Liver (tissue), 9 donors: Measurements from ENCODE around the gene INPP5F. TPM values are rescaled to one million over a fixed set of nuclear protein-coding genes. Genes with fewer than 3 reads are reported as not detected.

Experiments
- DNase-seq: peaks from one replicate; pipeline ENCODE4 v3.0.0-alpha.2; 2017; ENCODE audit warnings: low spot score
- H3K27ac ChIP-seq, 2 donors: one replicate each; pipeline ENCODE4 v1.7.0; 2013; ENCODE audit warnings: inconsistent platforms in 2 of 2, low read length in 2 of 2, control low read depth in 1 of 2, low read depth in 1 of 2, mild to moderate bottlenecking in 1 of 2
- H3K27me3 ChIP-seq, 4 donors: one replicate each; pipeline versions ENCODE4 v1.6.1 to v1.7.0; 2013; ENCODE audit warnings: low read length in 3 of 4, inconsistent platforms in 1 of 4, mild to moderate bottlenecking in 1 of 4, moderate library complexity in 1 of 4; ENCODE audit not compliant: control insufficient read depth in 4 of 4, insufficient read depth in 4 of 4
- H3K36me3 ChIP-seq, 4 donors: one replicate each; pipeline versions ENCODE4 v1.6.1 to v1.7.0; 2013; ENCODE audit warnings: low read length in 3 of 4, mild to moderate bottlenecking in 3 of 4, low read depth in 1 of 4, moderate library complexity in 1 of 4; ENCODE audit not compliant: control insufficient read depth in 4 of 4, insufficient read depth in 3 of 4
- H3K4me1 ChIP-seq, 4 donors: one replicate each; pipeline versions ENCODE4 v1.6.1 to v1.7.0; 2013; ENCODE audit warnings: low read length in 3 of 4, mild to moderate bottlenecking in 3 of 4, moderate library complexity in 1 of 4; ENCODE audit not compliant: control insufficient read depth in 4 of 4, insufficient read depth in 4 of 4
- H3K4me3 ChIP-seq, 3 donors: one replicate each; pipeline versions ENCODE4 v1.6.1 to v1.7.0; 2013; ENCODE audit warnings: low read length in 3 of 3, control low read depth in 1 of 3, low read depth in 1 of 3, mild to moderate bottlenecking in 1 of 3
- H3K9ac ChIP-seq, 2 donors: one replicate each; pipeline ENCODE4 v1.7.0; 2013; ENCODE audit warnings: low read length in 2 of 2, mild to moderate bottlenecking in 2 of 2, moderate library complexity in 2 of 2, control low read depth in 1 of 2, low read depth in 1 of 2
- H3K9me3 ChIP-seq, 4 donors: one replicate each; pipeline versions ENCODE4 v1.6.1 to v1.7.0; 2013; ENCODE audit warnings: low read length in 3 of 4; ENCODE audit not compliant: control insufficient read depth in 4 of 4
- ATF3 ChIP-seq: IDR thresholded peaks from 2 replicates; pipeline ENCODE4 v1.6.1; 2016; ENCODE audit warnings: antibody characterized with exemption
- CTCF ChIP-seq: fragments of 150-350 bp; IDR thresholded peaks from 2 replicates; pipeline ENCODE4 v1.5.1; 2017; ENCODE audit warnings: improper control_type of control experiment, low read depth, low read length; ENCODE audit not compliant: missing input control
- EGR1 ChIP-seq, 2 donors: IDR thresholded peaks; 2 replicates each; pipeline ENCODE4 v1.6.1; 2016 to 2018; ENCODE audit warnings: antibody characterized with exemption in 2 of 2, low read depth in 2 of 2
- FOXA1 ChIP-seq: IDR thresholded peaks from 2 replicates; pipeline ENCODE4 v1.6.1; 2016; ENCODE audit warnings: antibody characterized with exemption
- FOXA2 ChIP-seq: IDR thresholded peaks from 2 replicates; pipeline ENCODE4 v1.6.1; 2016; ENCODE audit warnings: antibody characterized with exemption
- GABPA ChIP-seq, 2 donors: IDR thresholded peaks in 1 of 2; conservative IDR thresholded peaks in 1 of 2; 2 replicates each; pipeline ENCODE4 v1.6.1; 2016; ENCODE audit warnings: antibody characterized with exemption in 2 of 2, mild to moderate bottlenecking in 1 of 2, moderate library complexity in 1 of 2
- HNF4A ChIP-seq, 2 donors: conservative IDR thresholded peaks; 2 replicates each; pipeline ENCODE4 v1.6.1; 2016; ENCODE audit warnings: antibody characterized with exemption in 2 of 2, mild to moderate bottlenecking in 2 of 2
- HNF4G ChIP-seq: IDR thresholded peaks from 2 replicates; pipeline ENCODE4 v1.6.1; 2016; ENCODE audit warnings: antibody characterized with exemption
- JUND ChIP-seq, 2 donors: IDR thresholded peaks; 2 replicates each; pipeline ENCODE4 v1.6.1; 2016; ENCODE audit warnings: antibody characterized with exemption in 2 of 2
- MAX ChIP-seq: IDR thresholded peaks from 2 replicates; pipeline ENCODE4 v1.6.1; 2016; ENCODE audit warnings: antibody characterized with exemption
- NR2F2 ChIP-seq: IDR thresholded peaks from 2 replicates; pipeline ENCODE4 v1.6.1; 2016; ENCODE audit warnings: antibody characterized with exemption
- RAD21 ChIP-seq, 2 donors: IDR thresholded peaks; 2 replicates each; pipeline ENCODE4 v1.6.1; 2016; ENCODE audit warnings: antibody characterized with exemption in 2 of 2, mild to moderate bottlenecking in 2 of 2
- REST ChIP-seq: IDR thresholded peaks from 2 replicates; pipeline ENCODE4 v1.6.1; 2016; ENCODE audit warnings: antibody characterized with exemption, mild to moderate bottlenecking
- RXRA ChIP-seq, 2 donors: IDR thresholded peaks; 2 replicates each; pipeline ENCODE4 v1.6.1; 2017 to 2018; ENCODE audit warnings: antibody characterized with exemption in 2 of 2, mild to moderate bottlenecking in 1 of 2
- SP1 ChIP-seq: IDR thresholded peaks from 2 replicates; pipeline ENCODE4 v1.6.1; 2018; ENCODE audit warnings: antibody characterized with exemption, mild to moderate bottlenecking
- TAF1 ChIP-seq: conservative IDR thresholded peaks from 2 replicates; pipeline ENCODE4 v1.6.1; 2016; ENCODE audit warnings: antibody characterized with exemption, mild to moderate bottlenecking
- YY1 ChIP-seq: IDR thresholded peaks from 2 replicates; pipeline ENCODE4 v1.6.1; 2016; ENCODE audit warnings: antibody characterized with exemption, mild to moderate bottlenecking
- ZBTB33 ChIP-seq: IDR thresholded peaks from 2 replicates; pipeline ENCODE4 v1.6.1; 2016; ENCODE audit warnings: antibody characterized with exemption
- whole genome bisulfite sequencing: extraction: QIAGEN DNeasy Blood & Tissue Kit; methylation state at CpG from one replicate; pipeline ENCODE4 v1.1.7; 2013; 5-methylcytosine and 5-hydroxymethylcytosine counted together
- polyA plus RNA-seq, 2 donors: library from polyadenylated mRNA; stranded (reverse) in 1 of 2; unstranded in 1 of 2; fragments of 200-250 nt in 1 of 2; fragments of >200 nt in 1 of 2; fragmentation: Nextera tagmentation in 1 of 2; extraction: Ambion mirVana in 1 of 2; gene quantifications; one replicate each; pipeline versions ENCODE4 v1.2.1 to v1.2.3, GENCODE V29; 2013 to 2015
- total RNA-seq, 2 donors: library from RNA; depleted of rRNA; stranded (reverse); fragments of >200 nt; gene quantifications; one replicate each; pipeline ENCODE4 v1.2.3, GENCODE V29; 2014
- donor health status: healthy.
- donor health status: healthy.
- donor health status: healthy.
- donor health status: healthy.
- donor health status: healthy.

The INPP5F gene
- total and polyA plus RNA-seq, 4 donors: 1.1 to 8.1 (median 2.1) TPM

- WGBS: 98% methylated on average over 12 of the region's 12 CpGs
- TF ChIP-seq HNF4A (conservative IDR thresholded peaks at IDR 0.05): no peak
- Histone ChIP-seq H3K4me1 (peaks cover 0 to 4% (median 0%) of the 10 kb centered on the region in 4 donors), H3K36me3 (no peaks in the 10 kb centered on the region), H3K9me3 (no peaks in the 10 kb centered on the region), H3K4me3 (no peak overlapping the region), H3K27me3 (no peaks in the 10 kb centered on the region), H3K9ac (no peak overlapping the region), H3K27ac (no peak overlapping the region)
- no peak for DNase-seq
These were observed 22.1 kb downstream of the INPP5F start for GRCh38 chr10:119747940-119748339.

- DNase-seq: no peak
- 87% methylated on average over 12 of the region's 12 CpGs for WGBS
- Histone ChIP-seq H3K4me1 (no peaks in the 10 kb centered on the region), H3K27ac (no peak overlapping the region), H3K4me3 (no peak overlapping the region), H3K9ac (no peak overlapping the region), H3K27me3 (no peaks in the 10 kb centered on the region), H3K9me3 (no peaks in the 10 kb centered on the region), H3K36me3 (no peaks in the 10 kb centered on the region)
- TF ChIP-seq JUND (IDR thresholded peaks at IDR 0.05) (no peak), HNF4G (no peak), MAX (no peak), TAF1 (no peak), SP1 (no peak), FOXA2 (no peak), GABPA (IDR thresholded peaks at IDR 0.05 in 1 of 2, conservative IDR thresholded peaks at IDR 0.05 in 1 of 2) (no peak), YY1 (no peak), NR2F2 (no peak), ATF3 (no peak), REST (no peak), EGR1 (IDR thresholded peaks at IDR 0.05; ENCODE audit: low read depth in 2 of 2) (no peak), CTCF (no peak), HNF4A (conservative IDR thresholded peaks at IDR 0.05) (no peak), RXRA (IDR thresholded peaks at IDR 0.05) (no peak), FOXA1 (no peak), ZBTB33 (no peak), RAD21 (IDR thresholded peaks at IDR 0.05) (no peak)
These were observed 23.0 kb downstream of the INPP5F start for GRCh38 chr10:119748871-119749270.
